Common myeloid progenitor, CD34-positive (primary cell): ENCODE results near the gene SLC8A3.

ENCODE experiments used
- CTCF ChIA-PET: fragments of 350-600 bp; sonication (Branson Sonifier 250); formaldehyde crosslinking; loops from one replicate; lab custom pipeline; 2021; ENCODE audit warnings: antibody characterized with exemption; lab: Charles Lee
- POLR2A ChIA-PET: fragments of 350-600 bp; sonication (Branson Sonifier 250); formaldehyde crosslinking; loops from one replicate; lab custom pipeline; 2021; ENCODE audit warnings: antibody characterized with exemption; lab: Charles Lee
- DNase-seq, 3 donors: peaks; one replicate each; pipeline versions ENCODE4 v3.0.0 to v3.0.0-alpha.2; 2013
- H3K27ac ChIP-seq, 2 experiments: 1 replicate in 1 of 2; 2 replicates in 1 of 2; pipeline ENCODE4 v1.7.0; 2013; ENCODE audit warnings: inconsistent platforms in 2 of 2, low read length in 2 of 2, mild to moderate bottlenecking in 2 of 2, low read depth in 1 of 2, moderate library complexity in 1 of 2; ENCODE audit not compliant: severe bottlenecking in 2 of 2, insufficient read depth in 1 of 2, poor library complexity in 1 of 2
- H3K27me3 ChIP-seq, 5 experiments: replicated peaks in 2 of 5; 1 replicate in 3 of 5; 2 replicates in 2 of 5; pipeline versions ENCODE4 v1.6.1 to v1.7.0; 2013; ENCODE audit warnings: low read length in 4 of 5, mild to moderate bottlenecking in 2 of 5, moderate library complexity in 2 of 5, inconsistent platforms in 1 of 5; ENCODE audit not compliant: insufficient read depth in 5 of 5, control insufficient read depth in 4 of 5
- H3K36me3 ChIP-seq, 4 experiments: 1 replicate in 2 of 4; 2 replicates in 2 of 4; pipeline versions ENCODE4 v1.6.1 to v1.7.0; 2013; ENCODE audit warnings: low read length in 3 of 4, control low read depth in 1 of 4, mild to moderate bottlenecking in 1 of 4; ENCODE audit not compliant: control insufficient read depth in 4 of 4, insufficient read depth in 4 of 4
- H3K4me1 ChIP-seq, 4 experiments: 1 replicate in 3 of 4; 2 replicates in 1 of 4; pipeline versions ENCODE4 v1.6.1 to v1.7.1; 2013; ENCODE audit warnings: low read length in 3 of 4, mild to moderate bottlenecking in 3 of 4, control low read depth in 1 of 4, inconsistent platforms in 1 of 4, moderate library complexity in 1 of 4; ENCODE audit not compliant: control insufficient read depth in 4 of 4, insufficient read depth in 4 of 4; ENCODE audit errors: control extremely low read depth in 1 of 4
- H3K4me3 ChIP-seq, 7 experiments: 1 replicate in 4 of 7; 2 replicates in 3 of 7; pipeline versions ENCODE4 v1.5.1 to v1.7.0; 2013; ENCODE audit warnings: mild to moderate bottlenecking in 7 of 7, low read length in 6 of 7, moderate library complexity in 6 of 7, inconsistent platforms in 2 of 7, low read depth in 2 of 7, control low read depth in 1 of 7; ENCODE audit not compliant: insufficient read depth in 4 of 7, control insufficient read depth in 1 of 7; ENCODE audit errors: extremely low read depth in 1 of 7
- H3K9me3 ChIP-seq, 5 experiments: 1 replicate in 4 of 5; 2 replicates in 1 of 5; pipeline versions ENCODE4 v1.6.1 to v1.7.1; 2013; ENCODE audit warnings: low read length in 4 of 5, mild to moderate bottlenecking in 2 of 5, inconsistent platforms in 1 of 5, low read depth in 1 of 5, moderate library complexity in 1 of 5; ENCODE audit not compliant: control insufficient read depth in 4 of 5, insufficient read depth in 2 of 5; ENCODE audit errors: control extremely low read depth in 1 of 5
- WGBS: methylation state at CpG from one replicate; pipeline ENCODE4 v1.1.5; 2013; ENCODE audit not compliant: insufficient coverage; 5-methylcytosine and 5-hydroxymethylcytosine counted together

SLC8A3 gene

GRCh38 chr14:70009961-70010360 is 178.8 kb downstream of the SLC8A3 start:
- CTCF ChIA-PET = no interaction called here
- H3K36me3 ChIP-seq = no peaks in the 10 kb centered on the region
- POLR2A ChIA-PET = no interaction called here
- DNase-seq = no peak
- peaks cover 0 to 8% (median 3%) of the 10 kb centered on the region in 4 experiments for H3K4me1 ChIP-seq
- no peak overlapping the region for H3K27ac ChIP-seq
- WGBS = 99% methylated on average over 7 of the region's 8 CpGs
- no peaks in the 10 kb centered on the region for H3K27me3 ChIP-seq
- H3K9me3 ChIP-seq = no peaks in the 10 kb centered on the region
- no peak overlapping the region for H3K4me3 ChIP-seq

- H3K36me3 ChIP-seq = no peaks in the 10 kb centered on the region
- H3K27ac ChIP-seq = no peak overlapping the region
- peaks cover 0 to 4% (median 0%) of the 10 kb centered on the region in 5 experiments for H3K27me3 ChIP-seq
- H3K4me1 ChIP-seq = peaks cover 0 to 8% (median 3%) of the 10 kb centered on the region in 4 experiments
- no peak overlapping the region for H3K4me3 ChIP-seq
- ChIA-PET CTCF (interaction anchor here (0.7 to 2.1 kb wide), 4 partner anchors 8 to 131 kb away, joined by 3 to 10 read pairs (median 4); no protein-coding TSS in a partner anchor), POLR2A (no interaction called here)
- 38% methylated on average over 5 of the region's 6 CpGs for WGBS
- H3K9me3 ChIP-seq = no peaks in the 10 kb centered on the region
- DNase-seq = no peak
Measured at GRCh38 chr14:70008284-70009262, 180.2 kb downstream of the SLC8A3 start.

DNA sequence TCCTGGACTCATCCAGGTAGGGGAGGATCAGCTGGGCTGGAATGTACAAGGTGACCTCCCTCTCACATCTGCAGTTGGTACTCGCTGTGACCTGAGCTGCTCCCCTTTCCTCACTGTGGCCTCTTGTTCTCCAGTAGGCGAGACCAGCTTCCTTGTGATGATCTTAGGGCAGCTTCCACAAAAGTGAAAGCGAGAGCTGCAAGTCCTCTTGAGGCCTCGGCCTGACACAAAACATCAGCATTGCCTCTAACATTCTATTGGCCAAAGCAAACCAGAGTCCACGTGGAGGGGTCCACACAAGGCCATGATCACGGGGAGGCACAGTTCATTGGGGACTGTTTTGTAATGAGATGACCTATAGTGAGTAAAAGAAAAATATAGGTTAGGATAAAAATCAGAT is 182.1 kb downstream of the SLC8A3 start:
- ChIA-PET CTCF (interaction anchor here (0.6 to 2.1 kb wide), 3 partner anchors 10 to 382 kb away, joined by 3 to 10 read pairs (median 3); no protein-coding TSS in a partner anchor), POLR2A (no interaction called here)
- WGBS = 67% methylated on average over 1 of the region's 6 CpGs
- peak in 1 of 3 donors; percentile 19 for DNase-seq
- Histone ChIP-seq H3K27ac (no peak overlapping the region), H3K4me1 (peaks cover 0 to 8% (median 3%) of the 10 kb centered on the region in 4 experiments), H3K36me3 (no peaks in the 10 kb centered on the region), H3K4me3 (no peak overlapping the region), H3K9me3 (no peaks in the 10 kb centered on the region), H3K27me3 (peaks cover 0 to 7% (median 0%) of the 10 kb centered on the region in 5 experiments)

GRCh38 chr14:70005281-70005805 is 183.4 kb downstream of the SLC8A3 start:
- DNase-seq = no peak
- H3K9me3 ChIP-seq = no peaks in the 10 kb centered on the region
- H3K4me1 ChIP-seq = peaks cover 0 to 8% (median 3%) of the 10 kb centered on the region in 4 experiments
- no peak overlapping the region for H3K4me3 ChIP-seq
- H3K27me3 ChIP-seq = peaks cover 0 to 7% (median 0%) of the 10 kb centered on the region in 5 experiments
- ChIA-PET CTCF (no interaction called here), POLR2A (no interaction called here)
- 100% methylated on average over 4 of the region's 5 CpGs for WGBS
- H3K27ac ChIP-seq = no peak overlapping the region
- no peaks in the 10 kb centered on the region for H3K36me3 ChIP-seq

- no peak overlapping the region for H3K4me3 ChIP-seq
- CTCF ChIA-PET = no interaction called here
Measured at GRCh38 chr14:70004791-70005190, 184.0 kb downstream of the SLC8A3 start.

DNA sequence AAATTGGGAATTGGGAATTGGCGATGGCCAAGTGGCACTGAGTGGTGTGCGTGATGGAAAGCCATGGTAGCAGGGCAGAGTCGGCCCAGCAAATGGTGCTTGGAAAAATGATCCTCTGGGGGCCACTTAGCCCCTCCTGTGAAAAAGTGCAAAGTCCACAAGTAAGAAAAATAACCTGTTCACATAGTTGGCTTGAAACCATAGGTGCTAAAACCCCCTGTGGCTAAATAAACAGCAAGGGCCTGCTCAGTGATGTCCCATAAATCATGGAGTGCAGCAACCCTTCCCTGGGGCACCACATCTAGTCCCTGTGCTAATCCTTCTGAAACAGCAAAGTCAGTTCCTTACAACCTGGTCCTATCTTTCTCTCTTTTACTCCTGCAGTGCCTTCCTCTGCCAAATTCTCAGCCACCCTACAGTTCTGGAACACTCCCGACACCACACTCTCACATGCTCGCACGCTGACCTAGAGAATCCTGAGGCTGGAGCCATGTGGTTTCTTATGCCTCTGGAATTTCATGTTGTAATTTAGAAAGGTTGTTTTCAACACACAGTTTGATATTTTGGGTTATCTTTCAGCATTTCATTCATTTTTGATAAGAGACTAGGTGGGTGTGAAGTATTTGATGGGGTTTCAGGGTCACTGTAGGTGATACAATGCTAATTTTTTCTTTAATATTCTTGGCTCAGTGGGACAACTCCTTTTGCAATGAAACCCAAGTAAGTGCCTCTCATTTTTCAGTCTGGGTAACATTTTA is 186.0 kb downstream of the SLC8A3 start:
- H3K36me3 ChIP-seq = no peaks in the 10 kb centered on the region
- ChIA-PET POLR2A (no interaction called here), CTCF (no interaction called here)
- H3K9me3 ChIP-seq = no peaks in the 10 kb centered on the region
- no peak overlapping the region for H3K4me3 ChIP-seq
- H3K4me1 ChIP-seq = no peaks in the 10 kb centered on the region
- whole genome bisulfite sequencing = 100% methylated on average over 2 of the region's 6 CpGs
- H3K27me3 ChIP-seq = peaks cover 0 to 11% (median 0%) of the 10 kb centered on the region in 5 experiments
- no peak for DNase-seq
- no peak overlapping the region for H3K27ac ChIP-seq

More at GRCh38 chr14:70004791-70005190, 184.0 kb downstream of the SLC8A3 start:
- H3K27ac ChIP-seq = no peak overlapping the region
- 90% methylated on average over 2 of the region's 2 CpGs for WGBS
- POLR2A ChIA-PET = no interaction called here
- peaks cover 0 to 7% (median 0%) of the 10 kb centered on the region in 5 experiments for H3K27me3 ChIP-seq
- H3K4me1 ChIP-seq = peaks cover 0 to 6% (median 3%) of the 10 kb centered on the region in 4 experiments
- DNase-seq = no peak
- H3K9me3 ChIP-seq = no peaks in the 10 kb centered on the region
- H3K36me3 ChIP-seq = no peaks in the 10 kb centered on the region
